Skeletal muscle satellite cell (primary cell): ENCODE data around the gene ZKSCAN4.

ENCODE experiments used
- H3K27me3 ChIP-seq: 2 replicates; pipeline ENCODE4 v1.7.0; 2013; ENCODE audit warnings: low read length; ENCODE audit not compliant: control insufficient read depth, insufficient read depth
- H3K36me3 ChIP-seq: 2 replicates; pipeline ENCODE4 v1.7.0; 2013; ENCODE audit warnings: mild to moderate bottlenecking, control low read depth, low read length; ENCODE audit not compliant: insufficient read depth
- H3K4me1 ChIP-seq: 2 replicates; pipeline ENCODE4 v1.7.0; 2013; ENCODE audit warnings: low read length; ENCODE audit not compliant: control insufficient read depth, insufficient read depth
- H3K4me2 ChIP-seq: 2 replicates; pipeline ENCODE4 v1.7.0; 2013; ENCODE audit warnings: mild to moderate bottlenecking, low read length
- H3K4me3 ChIP-seq: 2 replicates; pipeline ENCODE4 v1.7.0; 2013; ENCODE audit warnings: low read length
- H3K9ac ChIP-seq: 2 replicates; pipeline ENCODE4 v1.7.0; 2013; ENCODE audit warnings: mild to moderate bottlenecking, low read depth, low read length, moderate library complexity
- H3K9me3 ChIP-seq: replicated peaks from 2 replicates; pipeline ENCODE4 v1.7.0; 2013; ENCODE audit warnings: mild to moderate bottlenecking, control low read depth, low read length

The ZKSCAN4 gene

GRCh38 chr6:28243946-28244345, 8.1 kb downstream of the ZKSCAN4 start:
- H3K4me2 ChIP-seq = no peak overlapping the region
- H3K27me3 ChIP-seq = no peaks in the 10 kb centered on the region
- no peak overlapping the region for H3K9ac ChIP-seq
- H3K4me1 ChIP-seq = no peaks in the 10 kb centered on the region
- H3K4me3 ChIP-seq = no peak overlapping the region
- no peaks in the 10 kb centered on the region for H3K9me3 ChIP-seq
- H3K36me3 ChIP-seq = peaks cover 33% of the 10 kb centered on the region

- Histone ChIP-seq H3K4me1 (no peaks in the 10 kb centered on the region), H3K36me3 (peaks cover 20% of the 10 kb centered on the region), H3K27me3 (no peaks in the 10 kb centered on the region), H3K9ac (no peak overlapping the region), H3K4me2 (no peak overlapping the region), H3K4me3 (no peak overlapping the region), H3K9me3 (no peaks in the 10 kb centered on the region)
Observed at GRCh38 chr6:28240471-28240870, 11.6 kb downstream of the ZKSCAN4 start.

- Histone ChIP-seq H3K4me1 (no peaks in the 10 kb centered on the region), H3K4me2 (no peak overlapping the region)
Observed at GRCh38 chr6:28239636-28240035, 12.4 kb downstream of the ZKSCAN4 start.

GRCh38 chr6:28235912-28236452, 16.1 kb downstream of the ZKSCAN4 start:
- H3K4me3 ChIP-seq = no peak overlapping the region
- no peaks in the 10 kb centered on the region for H3K27me3 ChIP-seq
- H3K9me3 ChIP-seq = no peaks in the 10 kb centered on the region
- H3K9ac ChIP-seq = no peak overlapping the region
- H3K4me2 ChIP-seq = no peak overlapping the region
- H3K36me3 ChIP-seq = peaks cover 38% of the 10 kb centered on the region
- no peaks in the 10 kb centered on the region for H3K4me1 ChIP-seq

More at GRCh38 chr6:28239636-28240035, 12.4 kb downstream of the ZKSCAN4 start:
- H3K4me3 ChIP-seq = no peak overlapping the region
- H3K9me3 ChIP-seq = no peaks in the 10 kb centered on the region
- no peak overlapping the region for H3K9ac ChIP-seq
- H3K36me3 ChIP-seq = peaks cover 12% of the 10 kb centered on the region
- no peaks in the 10 kb centered on the region for H3K27me3 ChIP-seq

GRCh38 chr6:28232785-28233184, 19.3 kb downstream of the ZKSCAN4 start:
- Histone ChIP-seq H3K36me3 (peaks cover 61% of the 10 kb centered on the region), H3K4me3 (no peak overlapping the region), H3K9ac (no peak overlapping the region)

GRCh38 chr6:28226460-28226859, 25.6 kb downstream of the ZKSCAN4 start:
- peak overlapping the region; percentile 88 for H3K4me2 ChIP-seq
- peak overlapping the region; percentile 96 for H3K4me3 ChIP-seq
- peak overlapping the region; percentile 92 for H3K9ac ChIP-seq
- peaks cover 7% of the 10 kb centered on the region for H3K27me3 ChIP-seq
- H3K4me1 ChIP-seq = peaks cover 12% of the 10 kb centered on the region
- H3K36me3 ChIP-seq = peaks cover 41% of the 10 kb centered on the region
- H3K9me3 ChIP-seq = no peaks in the 10 kb centered on the region

More at GRCh38 chr6:28232785-28233184, 19.3 kb downstream of the ZKSCAN4 start:
- Histone ChIP-seq H3K4me1 (no peaks in the 10 kb centered on the region), H3K9me3 (no peaks in the 10 kb centered on the region), H3K27me3 (no peaks in the 10 kb centered on the region), H3K4me2 (no peak overlapping the region)

- no peaks in the 10 kb centered on the region for H3K9me3 ChIP-seq
- H3K36me3 ChIP-seq = peaks cover 29% of the 10 kb centered on the region
- peaks cover 7% of the 10 kb centered on the region for H3K27me3 ChIP-seq
Observed at GRCh38 chr6:28225056-28225834, 26.8 kb downstream of the ZKSCAN4 start, which contains the start of gene ZSCAN9. Gene ZSCAN9, plus strand, starts transcription at chr6:28225275. Its CDS starts 1,810 bp downstream, at chr6:28227085.

GRCh38 chr6:28224131-28225055, 27.7 kb downstream of the ZKSCAN4 start:
- no peaks in the 10 kb centered on the region for H3K9me3 ChIP-seq
- peaks cover 12% of the 10 kb centered on the region for H3K4me1 ChIP-seq
- peak overlapping the region; percentile 92 for H3K9ac ChIP-seq

More at GRCh38 chr6:28225056-28225834, 26.8 kb downstream of the ZKSCAN4 start, which contains the start of gene ZSCAN9:
- H3K4me2 ChIP-seq = peak within 1 kb of the TSS; percentile 88
- H3K4me3 ChIP-seq = peak within 1 kb of the TSS; percentile 96
- peaks cover 12% of the 10 kb centered on the region for H3K4me1 ChIP-seq
- H3K9ac ChIP-seq = peak within 1 kb of the TSS; percentile 92

GRCh38 chr6:28220257-28221133, 31.6 kb downstream of the ZKSCAN4 start:
- H3K4me2 ChIP-seq = no peak overlapping the region
- H3K27me3 ChIP-seq = peaks cover 10% of the 10 kb centered on the region
- no peaks in the 10 kb centered on the region for H3K36me3 ChIP-seq
- H3K4me1 ChIP-seq = peaks cover 8% of the 10 kb centered on the region
- no peak overlapping the region for H3K4me3 ChIP-seq
- no peak overlapping the region for H3K9ac ChIP-seq
- H3K9me3 ChIP-seq = no peaks in the 10 kb centered on the region

More at GRCh38 chr6:28224131-28225055, 27.7 kb downstream of the ZKSCAN4 start:
- Histone ChIP-seq H3K4me2 (peak overlapping the region; percentile 88), H3K4me3 (peak overlapping the region; percentile 96), H3K36me3 (peaks cover 24% of the 10 kb centered on the region), H3K27me3 (peaks cover 7% of the 10 kb centered on the region)

GRCh38 chr6:28218312-28219248, 33.5 kb downstream of the ZKSCAN4 start:
- peaks cover 4% of the 10 kb centered on the region for H3K4me1 ChIP-seq
- H3K4me3 ChIP-seq = peak overlapping the region; percentile 78
- peaks cover 19% of the 10 kb centered on the region for H3K27me3 ChIP-seq
- no peaks in the 10 kb centered on the region for H3K36me3 ChIP-seq
- H3K9ac ChIP-seq = peak overlapping the region; percentile 80
- H3K4me2 ChIP-seq = peak overlapping the region; percentile 88
- no peaks in the 10 kb centered on the region for H3K9me3 ChIP-seq
